OCI-LY7 (cell line): ENCODE measurements around the gene RBM38. TPM values are rescaled to one million over a fixed set of nuclear protein-coding genes. Genes with fewer than 3 reads are reported as not detected.

Experiments
- BruUV-seq: library from RNA; stranded (reverse); fragments of 400-500 nt; replicated peaks from 2 replicates; lab custom pipeline; 2021; lab: Mats Ljungman, UMichigan
- CTCF ChIA-PET: fragments of 300-600 bp; sonication (Branson Sonifier 250); formaldehyde crosslinking; loops from one replicate; lab custom pipeline; 2022; ENCODE audit warnings: antibody characterized with exemption; ENCODE audit not compliant: unreplicated experiment; lab: Charles Lee
- POLR2A ChIA-PET: fragments of 300-600 bp; sonication (Branson Sonifier 250); formaldehyde crosslinking; loops from one replicate; lab custom pipeline; 2022; ENCODE audit warnings: antibody characterized with exemption; lab: Charles Lee
- DNase-seq: peaks from one replicate; pipeline ENCODE4 v3.0.0-alpha.2; 2015; ENCODE audit warnings: low spot score
- H2AFZ ChIP-seq: fragments of 200-600 bp; sonication (generic), shearing (Covaris generic); 2 replicates; pipeline ENCODE4 v1.6.1; 2014; ENCODE audit warnings: mild to moderate bottlenecking, antibody characterized with exemption, low read length, moderate library complexity
- H3K27ac ChIP-seq: fragments of 200-600 bp; sonication (generic); 2 replicates; pipeline ENCODE4 v1.5.1; 2014; ENCODE audit warnings: mixed run types, low read depth, mild to moderate bottlenecking, moderate library complexity, low read length, inconsistent platforms; ENCODE audit not compliant: poor library complexity, severe bottlenecking
- H3K36me3 ChIP-seq: fragments of 200-600 bp; sonication (generic); 2 replicates; pipeline ENCODE4 v1.6.1; 2014; ENCODE audit warnings: mild to moderate bottlenecking, antibody characterized with exemption, low read length, moderate library complexity, mixed read lengths; ENCODE audit not compliant: insufficient read depth
- H3K4me1 ChIP-seq: fragments of 200-600 bp; sonication (generic); 2 replicates; pipeline ENCODE4 v1.5.1; 2014; ENCODE audit warnings: mild to moderate bottlenecking, low read length; ENCODE audit not compliant: insufficient read depth, poor library complexity, severe bottlenecking
- H3K4me2 ChIP-seq: fragments of 200-600 bp; sonication (generic); 2 replicates; pipeline ENCODE4 v1.6.1; 2014; ENCODE audit warnings: mild to moderate bottlenecking, low read length
- H3K4me3 ChIP-seq: fragments of 200-600 bp; sonication (generic); 2 replicates; pipeline ENCODE4 v1.5.1; 2014; ENCODE audit warnings: mild to moderate bottlenecking, low read depth, low read length; ENCODE audit not compliant: poor library complexity, severe bottlenecking
- H3K79me2 ChIP-seq: fragments of 200-600 bp; sonication (generic); 2 replicates; pipeline ENCODE4 v1.6.1; 2016; ENCODE audit warnings: low read depth, mild to moderate bottlenecking, low read length, moderate library complexity, mixed read lengths; ENCODE audit not compliant: insufficient read depth
- H3K9me2 ChIP-seq: fragments of 200-600 bp; sonication (generic); 2 replicates; pipeline ENCODE4 v1.6.1; 2016; ENCODE audit warnings: mild to moderate bottlenecking, low read length, mixed read lengths; ENCODE audit not compliant: insufficient read depth
- H3K9me3 ChIP-seq: fragments of 200-600 bp; sonication (generic); 2 replicates; pipeline ENCODE4 v1.6.1; 2014; ENCODE audit warnings: mild to moderate bottlenecking, mixed run types, low read length, mixed read lengths
- H4K20me1 ChIP-seq: fragments of 200-600 bp; sonication (generic); 2 replicates; pipeline ENCODE4 v1.6.1; 2014; ENCODE audit warnings: mild to moderate bottlenecking, antibody characterized with exemption, low read length, moderate library complexity, mixed read lengths; ENCODE audit not compliant: insufficient read depth
- EZH2phosphoT487 ChIP-seq: fragments of 200-600 bp; sonication (generic); IDR thresholded peaks from 2 replicates; pipeline ENCODE4 v1.6.1; 2018; ENCODE audit warnings: low read depth, borderline replicate concordance, mild to moderate bottlenecking, mixed run types, antibody characterized with exemption, low read length, moderate library complexity, mixed read lengths
- intact Hi-C: fragments of 100-400 bp; cut with micrococcal nuclease; formaldehyde crosslinking; loops from one replicate; pipeline ENCODE4 v1.10.0; 2022; ENCODE audit not compliant: unreplicated experiment
- total RNA-seq, 2 experiments: library from RNA; depleted of rRNA in 1 of 2; stranded (reverse); fragments of >200 nt in 1 of 2; shearing (Covaris generic) in 1 of 2; gene quantifications; 2 replicates each; pipeline ENCODE4 v1.2.3, GENCODE V29; 2014 to 2022
- TF ChIP-seq, protein P1 (sequence below): fragments of 200-600 bp; sonication (generic); conservative IDR thresholded peaks from 2 replicates; pipeline ENCODE4 v1.5.1; 2014; ENCODE audit warnings: mild to moderate bottlenecking, antibody characterized with exemption, low read length, moderate library complexity, mixed read lengths

RBM38 gene
- total RNA-seq, 2 experiments from 2014 or later: 119 to 174 TPM

DNA sequence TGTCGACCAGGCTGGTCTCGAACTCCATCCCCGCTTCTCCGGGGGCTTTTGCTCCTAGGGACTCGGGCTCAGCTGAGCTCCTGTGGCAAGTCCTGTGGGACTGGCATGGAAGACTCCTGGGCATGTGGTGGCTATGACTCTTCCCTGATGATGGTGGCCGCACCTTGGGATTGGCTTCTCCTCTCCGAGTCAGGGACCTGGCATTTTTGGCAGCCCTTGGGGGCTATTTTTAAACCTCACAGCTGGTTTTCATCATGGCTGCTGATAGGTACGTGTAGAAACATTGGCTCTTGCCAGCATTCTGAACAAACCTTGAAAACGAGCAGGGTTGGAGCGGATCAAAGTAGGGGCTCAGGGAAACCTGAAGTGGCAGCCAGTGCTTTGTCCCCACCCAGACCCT, 54.1 kb downstream of the RBM38 start:
- no peaks in the 10 kb centered on the region for H3K9me2 ChIP-seq
- no peaks in the 10 kb centered on the region for H3K36me3 ChIP-seq
- intact Hi-C loops: no loop called here
- ChIA-PET POLR2A (interaction anchor here (2.3 kb wide), 1 partner anchor 29 kb away, joined by 6 read pairs; no protein-coding TSS in a partner anchor), CTCF (interaction anchor here (1.3 kb wide), 1 partner anchor 10 kb away, joined by 4 read pairs; no protein-coding TSS in a partner anchor)
- H3K4me3 ChIP-seq: no peak overlapping the region
- TF ChIP-seq EZH2phosphoT487: no peak
- TF ChIP-seq, protein P1, sequence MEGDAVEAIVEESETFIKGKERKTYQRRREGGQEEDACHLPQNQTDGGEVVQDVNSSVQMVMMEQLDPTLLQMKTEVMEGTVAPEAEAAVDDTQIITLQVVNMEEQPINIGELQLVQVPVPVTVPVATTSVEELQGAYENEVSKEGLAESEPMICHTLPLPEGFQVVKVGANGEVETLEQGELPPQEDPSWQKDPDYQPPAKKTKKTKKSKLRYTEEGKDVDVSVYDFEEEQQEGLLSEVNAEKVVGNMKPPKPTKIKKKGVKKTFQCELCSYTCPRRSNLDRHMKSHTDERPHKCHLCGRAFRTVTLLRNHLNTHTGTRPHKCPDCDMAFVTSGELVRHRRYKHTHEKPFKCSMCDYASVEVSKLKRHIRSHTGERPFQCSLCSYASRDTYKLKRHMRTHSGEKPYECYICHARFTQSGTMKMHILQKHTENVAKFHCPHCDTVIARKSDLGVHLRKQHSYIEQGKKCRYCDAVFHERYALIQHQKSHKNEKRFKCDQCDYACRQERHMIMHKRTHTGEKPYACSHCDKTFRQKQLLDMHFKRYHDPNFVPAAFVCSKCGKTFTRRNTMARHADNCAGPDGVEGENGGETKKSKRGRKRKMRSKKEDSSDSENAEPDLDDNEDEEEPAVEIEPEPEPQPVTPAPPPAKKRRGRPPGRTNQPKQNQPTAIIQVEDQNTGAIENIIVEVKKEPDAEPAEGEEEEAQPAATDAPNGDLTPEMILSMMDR: no peak
- H4K20me1 ChIP-seq: no peaks in the 10 kb centered on the region
- no peak overlapping the region for H3K27ac ChIP-seq
- BruUV-seq: no TSS peak
- no peak for DNase-seq
- no peak overlapping the region for H2AFZ ChIP-seq
- H3K9me3 ChIP-seq: peaks cover 6% of the 10 kb centered on the region
- H3K4me1 ChIP-seq: peaks cover 33% of the 10 kb centered on the region
- no peak overlapping the region for H3K4me2 ChIP-seq
- H3K79me2 ChIP-seq: no peaks in the 10 kb centered on the region

DNA sequence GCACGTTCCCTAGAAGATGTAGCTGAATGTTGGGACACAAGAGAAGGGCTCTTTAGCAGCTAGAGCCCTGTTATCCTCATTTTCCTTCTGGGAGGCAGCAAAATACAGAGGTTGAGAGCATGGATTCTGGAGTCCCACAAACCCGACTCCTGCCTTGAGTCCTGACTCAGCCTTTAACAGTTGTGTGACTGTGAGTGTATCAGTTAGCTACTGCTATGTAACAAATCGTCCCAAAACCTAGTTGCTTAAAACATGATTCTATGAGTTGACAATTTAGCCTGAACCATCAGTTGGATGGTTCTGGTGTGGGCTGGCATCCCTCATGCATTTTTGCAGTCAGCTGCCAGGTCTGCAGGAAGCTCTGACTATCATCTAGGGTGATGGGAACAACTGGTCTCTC, 54.6 kb downstream of the RBM38 start:
- ChIA-PET POLR2A (interaction anchor here (2.3 kb wide), 1 partner anchor 28 kb away, joined by 6 read pairs; no protein-coding TSS in a partner anchor), CTCF (interaction anchor here (1.3 kb wide), 1 partner anchor 10 kb away, joined by 4 read pairs; no protein-coding TSS in a partner anchor)
- peaks cover 6% of the 10 kb centered on the region for H3K9me3 ChIP-seq
- peaks cover 36% of the 10 kb centered on the region for H3K4me1 ChIP-seq
- no peaks in the 10 kb centered on the region for H3K36me3 ChIP-seq
- intact Hi-C loops: no loop called here
- no peak overlapping the region for H3K4me3 ChIP-seq
- TF ChIP-seq, protein P1: no peak
- no peak for TF ChIP-seq EZH2phosphoT487
- no peak overlapping the region for H2AFZ ChIP-seq
- no peaks in the 10 kb centered on the region for H3K79me2 ChIP-seq
- no TSS peak for BruUV-seq
- H4K20me1 ChIP-seq: no peaks in the 10 kb centered on the region
- no peaks in the 10 kb centered on the region for H3K9me2 ChIP-seq
- no peak overlapping the region for H3K27ac ChIP-seq
- no peak overlapping the region for H3K4me2 ChIP-seq
- DNase-seq: no peak

DNA sequence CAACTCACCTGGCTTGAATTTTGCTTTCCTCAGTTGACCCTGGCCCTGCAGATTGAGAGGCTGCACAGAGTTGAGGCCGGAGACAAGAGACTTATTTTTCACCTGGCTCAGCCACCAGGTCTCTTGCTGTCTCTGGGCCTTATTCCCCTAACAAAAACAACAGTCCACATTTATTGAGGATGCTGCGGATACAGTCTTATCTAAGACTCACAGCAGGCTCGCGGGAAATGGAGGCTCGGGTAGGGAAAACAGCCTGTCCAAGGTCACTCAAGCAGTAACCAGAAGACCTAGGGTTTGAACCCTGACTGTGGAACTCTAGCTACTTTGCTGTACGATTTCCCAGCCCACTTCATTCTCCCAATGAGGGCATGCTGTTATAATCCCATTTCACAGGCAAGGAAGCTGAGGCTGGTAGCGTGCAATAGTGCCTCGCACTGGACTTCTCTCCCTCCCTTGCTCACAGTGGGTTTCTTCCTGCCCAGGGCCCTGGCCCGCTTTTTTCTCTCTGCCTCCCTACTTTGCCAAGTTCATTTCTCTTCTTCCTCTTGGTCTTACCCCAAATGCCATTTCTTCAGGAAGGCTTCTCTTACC, 57.7 kb downstream of the RBM38 start:
- Histone ChIP-seq H3K27ac (no peak overlapping the region), H3K4me1 (peaks cover 57% of the 10 kb centered on the region), H3K4me2 (peak overlapping the region; percentile 86), H3K36me3 (no peaks in the 10 kb centered on the region), H3K9me2 (no peaks in the 10 kb centered on the region), H2AFZ (no peak overlapping the region), H3K79me2 (no peaks in the 10 kb centered on the region), H3K4me3 (no peak overlapping the region), H3K9me3 (peaks cover 6% of the 10 kb centered on the region), H4K20me1 (no peaks in the 10 kb centered on the region)
- BruUV-seq: no TSS peak
- intact Hi-C loops: no loop called here
- DNase-seq: no peak
- CTCF ChIA-PET: interaction anchor here (1.3 kb wide), 1 partner anchor 36 kb away, joined by 4 read pairs; no protein-coding TSS in a partner anchor
- no peak for TF ChIP-seq EZH2phosphoT487
- TF ChIP-seq, protein P1: no peak
- POLR2A ChIA-PET: interaction anchor here (1.5 to 2.4 kb wide), 2 partner anchors 21 to 30 kb away, joined by 3 to 9 read pairs; no protein-coding TSS in a partner anchor
